Stimulated activated naive CD4-positive, alpha-beta T cell treated with Interleukin-2 at 50 U/mL for 16 hours (primary cell): Measurements from ENCODE around the gene SLC24A4.

Source experiments
- DNase-seq: peaks from one replicate; lab custom pipeline; 2025; lab: John Stamatoyannopoulos, UW

The SLC24A4 gene

GRCh38 chr14:92458136-92459029 is 135.4 kb downstream of the SLC24A4 start:
- DNase-seq: no peak

GRCh38 chr14:92459030-92459949 is 136.3 kb downstream of the SLC24A4 start:
- DNase-seq: no peak

GRCh38 chr14:92459950-92460421 is 137.0 kb downstream of the SLC24A4 start:
- DNase-seq: no peak

GRCh38 chr14:92460541-92460915 is 137.6 kb downstream of the SLC24A4 start:
- DNase-seq: no peak

GRCh38 chr14:92460916-92461579 is 138.1 kb downstream of the SLC24A4 start:
- no peak for DNase-seq

- no peak for DNase-seq
These were observed 138.9 kb downstream of the SLC24A4 start for GRCh38 chr14:92461891-92462290.

GRCh38 chr14:92462568-92462967 is 139.6 kb downstream of the SLC24A4 start:
- DNase-seq: no peak

- no peak for DNase-seq
These were observed 140.2 kb downstream of the SLC24A4 start for GRCh38 chr14:92463141-92463540.

GRCh38 chr14:92464156-92464555 is 141.2 kb downstream of the SLC24A4 start:
- no peak for DNase-seq

GRCh38 chr14:92464716-92465115 is 141.8 kb downstream of the SLC24A4 start:
- no peak for DNase-seq

GRCh38 chr14:92465353-92466055 is 142.5 kb downstream of the SLC24A4 start:
- DNase-seq: no peak

GRCh38 chr14:92466059-92466458 is 143.1 kb downstream of the SLC24A4 start:
- no peak for DNase-seq

GRCh38 chr14:92469515-92469914 is 146.6 kb downstream of the SLC24A4 start:
- DNase-seq: no peak

GRCh38 chr14:92470215-92470614 is 147.2 kb downstream of the SLC24A4 start:
- DNase-seq: no peak

GRCh38 chr14:92470811-92471210 is 147.8 kb downstream of the SLC24A4 start:
- DNase-seq: no peak

- DNase-seq: no peak
These were observed 149.0 kb downstream of the SLC24A4 start for GRCh38 chr14:92471919-92472318.

GRCh38 chr14:92472860-92473259 is 149.9 kb downstream of the SLC24A4 start:
- DNase-seq: no peak

- DNase-seq: no peak
These were observed 150.4 kb downstream of the SLC24A4 start for GRCh38 chr14:92473261-92473968.

- DNase-seq: no peak
These were observed 151.1 kb downstream of the SLC24A4 start for GRCh38 chr14:92473969-92474535.

- no peak for DNase-seq
These were observed 152.1 kb downstream of the SLC24A4 start for GRCh38 chr14:92475037-92475436.
